Measurements from ENCODE around the gene CENPC. TPM values are rescaled to one million over a fixed set of nuclear protein-coding genes. Genes with fewer than 3 reads are reported as not detected.

CENPC gene
- total RNA-seq, 1 donor from 2014 or later = 9.0 TPM

- H3K36me3 ChIP-seq = peaks cover 12% of the 10 kb centered on the region
- no peaks in the 10 kb centered on the region for H3K27me3 ChIP-seq (ENCODE audit: low read depth)
- no peaks in the 10 kb centered on the region for H3K4me1 ChIP-seq
- no peak overlapping the region for H3K27ac ChIP-seq (replicated peaks)
- DNase-seq = no peak
- TF ChIP-seq CTCF (IDR thresholded peaks at IDR 0.05; ENCODE audit: borderline replicate concordance) = no peak
- H3K4me3 ChIP-seq = no peak overlapping the region
- H3K9me3 ChIP-seq (replicated peaks) = no peaks in the 10 kb centered on the region
- intact Hi-C loops (cut with micrococcal nuclease) = no loop called here
Measured at GRCh38 chr4:67428819-67429218, 116.5 kb downstream of the CENPC start.

Other genes with a start within 250 kb of the CENPC start
- gene STAP1, start 13.2 kb upstream of the CENPC start, total RNA-seq = not detected
- gene UBA6, start 155.7 kb upstream of the CENPC start, total RNA-seq = 18.2 TPM
- gene GNRHR, start 208.9 kb upstream of the CENPC start, total RNA-seq = not detected

Measured in left ventricle myocardium inferior (tissue), 1 donor.